Measurements from ENCODE around the gene OPRM1. TPM values are rescaled to one million over a fixed set of nuclear protein-coding genes. Genes with fewer than 3 reads are reported as not detected.

Gene OPRM1
- total RNA-seq, 1 experiment from 2014 or later = not detected

DNA sequence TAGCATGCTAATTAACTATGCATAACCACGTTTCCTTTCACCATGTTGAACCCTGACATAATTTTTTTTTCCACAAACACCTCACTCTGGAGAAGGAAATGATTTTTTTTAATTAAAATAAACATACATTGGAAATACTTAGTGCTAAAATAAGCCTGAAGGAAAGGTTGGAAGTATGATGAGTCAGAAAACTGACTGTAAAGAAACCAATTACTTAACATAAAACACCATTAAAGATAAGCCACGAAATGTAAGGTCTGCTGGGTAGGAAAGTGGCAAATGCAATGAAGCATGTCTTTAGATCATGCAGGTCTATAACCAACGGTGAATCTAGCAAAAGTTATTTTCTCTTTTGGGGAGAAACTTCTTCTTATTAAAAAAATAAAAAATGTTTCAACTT lies 47.5 kb downstream of the OPRM1 start:
- Histone ChIP-seq H3K27me3 (ENCODE audit: control insufficient read depth, insufficient read depth, low read length) (no peaks in the 10 kb centered on the region), H3K27ac (ENCODE audit: low read length) (no peak overlapping the region), H3K4me3 (ENCODE audit: low read depth in 2 of 2, low read length in 2 of 2) (no peak overlapping the region), H3K4me1 (ENCODE audit: control insufficient read depth, insufficient read depth, low read length) (no peaks in the 10 kb centered on the region), H3K9me3 (ENCODE audit: control insufficient read depth, insufficient read depth, low read depth, low read length) (no peaks in the 10 kb centered on the region), H3K36me3 (ENCODE audit: control insufficient read depth, insufficient read depth, low read length) (no peaks in the 10 kb centered on the region)
- DNase-seq (ENCODE audit: low read depth, low spot score) (no peak), ATAC-seq (no peak)
- ChIA-PET POLR2A (no interaction called here), CTCF (no interaction called here)
- no peak for TF ChIP-seq POLR2AphosphoS5 (IDR thresholded peaks at IDR 0.05; ENCODE audit: low read depth, low read length)
- TF ChIP-seq, protein P1, sequence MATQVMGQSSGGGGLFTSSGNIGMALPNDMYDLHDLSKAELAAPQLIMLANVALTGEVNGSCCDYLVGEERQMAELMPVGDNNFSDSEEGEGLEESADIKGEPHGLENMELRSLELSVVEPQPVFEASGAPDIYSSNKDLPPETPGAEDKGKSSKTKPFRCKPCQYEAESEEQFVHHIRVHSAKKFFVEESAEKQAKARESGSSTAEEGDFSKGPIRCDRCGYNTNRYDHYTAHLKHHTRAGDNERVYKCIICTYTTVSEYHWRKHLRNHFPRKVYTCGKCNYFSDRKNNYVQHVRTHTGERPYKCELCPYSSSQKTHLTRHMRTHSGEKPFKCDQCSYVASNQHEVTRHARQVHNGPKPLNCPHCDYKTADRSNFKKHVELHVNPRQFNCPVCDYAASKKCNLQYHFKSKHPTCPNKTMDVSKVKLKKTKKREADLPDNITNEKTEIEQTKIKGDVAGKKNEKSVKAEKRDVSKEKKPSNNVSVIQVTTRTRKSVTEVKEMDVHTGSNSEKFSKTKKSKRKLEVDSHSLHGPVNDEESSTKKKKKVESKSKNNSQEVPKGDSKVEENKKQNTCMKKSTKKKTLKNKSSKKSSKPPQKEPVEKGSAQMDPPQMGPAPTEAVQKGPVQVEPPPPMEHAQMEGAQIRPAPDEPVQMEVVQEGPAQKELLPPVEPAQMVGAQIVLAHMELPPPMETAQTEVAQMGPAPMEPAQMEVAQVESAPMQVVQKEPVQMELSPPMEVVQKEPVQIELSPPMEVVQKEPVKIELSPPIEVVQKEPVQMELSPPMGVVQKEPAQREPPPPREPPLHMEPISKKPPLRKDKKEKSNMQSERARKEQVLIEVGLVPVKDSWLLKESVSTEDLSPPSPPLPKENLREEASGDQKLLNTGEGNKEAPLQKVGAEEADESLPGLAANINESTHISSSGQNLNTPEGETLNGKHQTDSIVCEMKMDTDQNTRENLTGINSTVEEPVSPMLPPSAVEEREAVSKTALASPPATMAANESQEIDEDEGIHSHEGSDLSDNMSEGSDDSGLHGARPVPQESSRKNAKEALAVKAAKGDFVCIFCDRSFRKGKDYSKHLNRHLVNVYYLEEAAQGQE (IDR thresholded peaks at IDR 0.05; ENCODE audit: insufficient read depth in 1 of 2, low read depth in 2 of 2, low read length in 1 of 2) = no peak
- no peak for TF ChIP-seq TCF7L2 (IDR thresholded peaks at IDR 0.05; ENCODE audit: low read depth, low read length)
- TF ChIP-seq SIN3A (IDR thresholded peaks at IDR 0.05; ENCODE audit: borderline replicate concordance, insufficient read depth, low read depth, low read length) = no peak
- TF ChIP-seq, protein P2, sequence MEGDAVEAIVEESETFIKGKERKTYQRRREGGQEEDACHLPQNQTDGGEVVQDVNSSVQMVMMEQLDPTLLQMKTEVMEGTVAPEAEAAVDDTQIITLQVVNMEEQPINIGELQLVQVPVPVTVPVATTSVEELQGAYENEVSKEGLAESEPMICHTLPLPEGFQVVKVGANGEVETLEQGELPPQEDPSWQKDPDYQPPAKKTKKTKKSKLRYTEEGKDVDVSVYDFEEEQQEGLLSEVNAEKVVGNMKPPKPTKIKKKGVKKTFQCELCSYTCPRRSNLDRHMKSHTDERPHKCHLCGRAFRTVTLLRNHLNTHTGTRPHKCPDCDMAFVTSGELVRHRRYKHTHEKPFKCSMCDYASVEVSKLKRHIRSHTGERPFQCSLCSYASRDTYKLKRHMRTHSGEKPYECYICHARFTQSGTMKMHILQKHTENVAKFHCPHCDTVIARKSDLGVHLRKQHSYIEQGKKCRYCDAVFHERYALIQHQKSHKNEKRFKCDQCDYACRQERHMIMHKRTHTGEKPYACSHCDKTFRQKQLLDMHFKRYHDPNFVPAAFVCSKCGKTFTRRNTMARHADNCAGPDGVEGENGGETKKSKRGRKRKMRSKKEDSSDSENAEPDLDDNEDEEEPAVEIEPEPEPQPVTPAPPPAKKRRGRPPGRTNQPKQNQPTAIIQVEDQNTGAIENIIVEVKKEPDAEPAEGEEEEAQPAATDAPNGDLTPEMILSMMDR (IDR thresholded peaks at IDR 0.05) = no peak; the same call in 1 of the 2 replicates
- no TSS peak for BruUV-seq (replicated peaks)
- in situ Hi-C loops (cut with HindIII; ENCODE audit: low pct_unique_long_range_greater_than_20kb, low sequenced_read_pairs) (no loop called here), intact Hi-C loops (cut with micrococcal nuclease; ENCODE audit: unreplicated experiment) (no loop called here)

DNA sequence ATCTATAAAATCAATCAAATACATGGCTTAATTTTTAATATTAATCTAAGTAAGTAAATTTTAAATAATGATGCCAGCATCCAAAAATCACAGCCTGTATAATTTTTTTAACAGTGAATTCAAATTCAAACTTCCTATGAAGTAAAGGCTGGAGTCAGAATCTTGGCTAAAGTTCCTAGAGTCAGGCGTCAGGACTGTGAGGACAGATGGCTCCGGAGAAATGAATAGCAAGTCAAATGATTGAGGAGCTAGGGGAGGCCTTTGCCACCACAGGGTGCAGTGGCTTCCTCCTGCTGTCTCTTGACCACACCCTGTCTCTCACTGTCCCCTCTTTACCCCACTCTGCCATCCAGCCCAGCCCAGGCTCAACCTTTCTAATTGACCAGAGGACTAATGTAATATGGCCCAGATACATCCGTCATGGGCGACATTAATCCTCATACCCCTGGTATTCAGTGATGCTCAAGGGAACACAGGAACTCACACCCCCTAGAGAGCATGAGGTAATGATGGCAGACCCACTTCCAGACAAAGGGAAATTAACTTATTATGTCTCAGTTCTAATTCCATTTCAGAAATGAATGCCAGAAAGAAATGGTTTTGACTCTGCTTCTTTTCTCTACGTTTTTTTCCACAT lies 53.4 kb downstream of the OPRM1 start:
- H3K4me3 ChIP-seq (ENCODE audit: low read depth in 2 of 2, low read length in 2 of 2) = no peak overlapping the region
- intact Hi-C loops (cut with micrococcal nuclease; ENCODE audit: unreplicated experiment) (no loop called here), in situ Hi-C loops (cut with HindIII; ENCODE audit: low pct_unique_long_range_greater_than_20kb, low sequenced_read_pairs) (no loop called here)
- no TSS peak for BruUV-seq (replicated peaks)
- ChIA-PET CTCF (no interaction called here), POLR2A (interaction anchor here (0.6 kb wide), 1 partner anchor 363 kb away, joined by 7 read pairs; no protein-coding TSS in a partner anchor)
- ATAC-seq = no peak
- no peaks in the 10 kb centered on the region for H3K27me3 ChIP-seq (ENCODE audit: control insufficient read depth, insufficient read depth, low read length)
- H3K9me3 ChIP-seq (ENCODE audit: control insufficient read depth, insufficient read depth, low read depth, low read length) = no peaks in the 10 kb centered on the region
- DNase-seq (ENCODE audit: low read depth, low spot score) = no peak
- H3K36me3 ChIP-seq (ENCODE audit: control insufficient read depth, insufficient read depth, low read length) = no peaks in the 10 kb centered on the region
- no peak for TF ChIP-seq TCF7L2 (IDR thresholded peaks at IDR 0.05; ENCODE audit: low read depth, low read length)
- TF ChIP-seq SIN3A (IDR thresholded peaks at IDR 0.05; ENCODE audit: borderline replicate concordance, insufficient read depth, low read depth, low read length) = no peak
- TF ChIP-seq POLR2AphosphoS5 (IDR thresholded peaks at IDR 0.05; ENCODE audit: low read depth, low read length) = no peak
- TF ChIP-seq, protein P1 (IDR thresholded peaks at IDR 0.05; ENCODE audit: insufficient read depth in 1 of 2, low read depth in 2 of 2, low read length in 1 of 2) = no peak
- H3K4me1 ChIP-seq (ENCODE audit: control insufficient read depth, insufficient read depth, low read length) = no peaks in the 10 kb centered on the region
- H3K27ac ChIP-seq (ENCODE audit: low read length) = no peak overlapping the region
